HEK293 (cell line): Measurements from ENCODE around the gene MLNR.

Experiments
- CTCF ChIA-PET: fragments of 350-600 bp; formaldehyde crosslinking; extraction: SDS; loops from one replicate; lab custom pipeline; 2021; ENCODE audit warnings: antibody characterized with exemption; lab: Yijun Ruan, JAX
- POLR2A ChIA-PET: fragments of 300-600 bp; formaldehyde crosslinking; extraction: SDS; loops from one replicate; lab custom pipeline; 2020; ENCODE audit warnings: antibody characterized with exemption, inconsistent platforms; lab: Yijun Ruan, JAX
- H3K27ac ChIP-seq: fragments of 200-500 bp; sonication (Bioruptor generic); 2 replicates; pipeline ENCODE4 v1.5.1; 2014; ENCODE audit warnings: low read depth, low read length, control low read depth, inconsistent platforms; ENCODE audit errors: extremely low read depth
- H3K36me3 ChIP-seq, 2 experiments: fragments of 200-500 bp in 1 of 2; sonication (Bioruptor generic) in 1 of 2; 1 replicate in 1 of 2; 2 replicates in 1 of 2; pipeline ENCODE4 v1.5.1; 2014 to 2017; ENCODE audit warnings: inconsistent platforms in 2 of 2, low read length in 2 of 2; ENCODE audit not compliant: control insufficient read depth in 2 of 2, insufficient read depth in 1 of 2
- H3K4me1 ChIP-seq: fragments of 200-500 bp; sonication (Bioruptor generic); 2 replicates; pipeline ENCODE4 v1.5.1; 2014; ENCODE audit warnings: mild to moderate bottlenecking, low read length, inconsistent platforms; ENCODE audit not compliant: control insufficient read depth, insufficient read depth
- H3K4me3 ChIP-seq: 2 replicates; pipeline ENCODE4 v1.5.1; 2011; ENCODE audit warnings: low read depth, mild to moderate bottlenecking, control low read depth, low read length, moderate library complexity
- H3K9me3 ChIP-seq: fragments of 200-500 bp; sonication (Bioruptor generic); 2 replicates; pipeline ENCODE4 v1.5.1; 2014; ENCODE audit warnings: low read depth, low read length, inconsistent platforms; ENCODE audit not compliant: control insufficient read depth, insufficient read depth
- ATF2 ChIP-seq: fragments of 450-650 bp; formaldehyde crosslinking; IDR thresholded peaks from 2 replicates; pipeline ENCODE4 v1.5.1; 2016; ENCODE audit warnings: missing biosample characterization, missing genetic modification characterization, low read depth
- BCL11B ChIP-seq: fragments of 450-650 bp; formaldehyde crosslinking; IDR thresholded peaks from 2 replicates; pipeline ENCODE4 v1.5.1; 2016; ENCODE audit warnings: low read depth, missing biosample characterization, missing genetic modification characterization
- ELK4 ChIP-seq: IDR thresholded peaks from 2 replicates; pipeline ENCODE4 v1.6.1; 2011; ENCODE audit warnings: mild to moderate bottlenecking, low read depth, low read length, borderline replicate concordance
- KLF1 ChIP-seq: fragments of 450-650 bp; formaldehyde crosslinking; IDR thresholded peaks from 2 replicates; pipeline ENCODE4 v1.5.1; 2016; ENCODE audit warnings: missing biosample characterization, missing genetic modification characterization
- ZBTB6 ChIP-seq: fragments of 450-650 bp; formaldehyde crosslinking; IDR thresholded peaks from 2 replicates; pipeline ENCODE4 v1.5.1; 2017; ENCODE audit warnings: missing biosample characterization, missing genetic modification characterization
- ZIC2 ChIP-seq: fragments of 450-650 bp; formaldehyde crosslinking; IDR thresholded peaks from 2 replicates; pipeline ENCODE4 v1.5.1; 2016; ENCODE audit warnings: missing biosample characterization, missing genetic modification characterization
- ZNF184 ChIP-seq: fragments of 450-650 bp; IDR thresholded peaks from 2 replicates; pipeline ENCODE4 v1.5.1; 2018; ENCODE audit warnings: missing biosample characterization, mild to moderate bottlenecking, missing genetic modification characterization
- ZNF223 ChIP-seq: fragments of 450-650 bp; formaldehyde crosslinking; IDR thresholded peaks from 2 replicates; pipeline ENCODE4 v1.5.1; 2016; ENCODE audit warnings: missing biosample characterization, missing genetic modification characterization
- ZNF398 ChIP-seq: fragments of 450-650 bp; formaldehyde crosslinking; IDR thresholded peaks from 2 replicates; pipeline ENCODE4 v1.5.1; 2017; ENCODE audit warnings: missing biosample characterization, missing genetic modification characterization
- ZNF433 ChIP-seq: fragments of 450-650 bp; formaldehyde crosslinking; IDR thresholded peaks from 2 replicates; pipeline ENCODE4 v1.5.1; 2016; ENCODE audit warnings: missing biosample characterization, missing genetic modification characterization, low read depth
- ZNF561 ChIP-seq: fragments of 450-650 bp; IDR thresholded peaks from 2 replicates; pipeline ENCODE4 v1.5.1; 2018; ENCODE audit warnings: missing biosample characterization, missing genetic modification characterization, borderline replicate concordance
- ZNF585B ChIP-seq: fragments of 450-650 bp; formaldehyde crosslinking; IDR thresholded peaks from 2 replicates; pipeline ENCODE4 v1.5.1; 2016; ENCODE audit warnings: missing biosample characterization, missing genetic modification characterization
- ZNF654 ChIP-seq: fragments of 450-650 bp; formaldehyde crosslinking; IDR thresholded peaks from 2 replicates; pipeline ENCODE4 v1.5.1; 2016; ENCODE audit warnings: low read depth, missing biosample characterization, missing genetic modification characterization
- ZNF777 ChIP-seq: fragments of 450-650 bp; formaldehyde crosslinking; IDR thresholded peaks from 2 replicates; pipeline ENCODE4 v1.5.1; 2017; ENCODE audit warnings: missing biosample characterization, missing genetic modification characterization, borderline replicate concordance
- ZSCAN30 ChIP-seq: fragments of 450-650 bp; IDR thresholded peaks from 2 replicates; pipeline ENCODE4 v1.5.1; 2018; ENCODE audit warnings: missing biosample characterization, mild to moderate bottlenecking, missing genetic modification characterization, moderate library complexity
- ZSCAN5A ChIP-seq: fragments of 450-650 bp; formaldehyde crosslinking; IDR thresholded peaks from 2 replicates; pipeline ENCODE4 v1.5.1; 2016; ENCODE audit warnings: missing biosample characterization, missing genetic modification characterization

MLNR gene

GRCh38 chr13:49258089-49258796 lies 38.1 kb downstream of the MLNR start (continued):
- TF ChIP-seq ATF2 (tag by site-specific recombination) (no peak), ZSCAN5A (tag by site-specific recombination) (no peak)

- CTCF ChIA-PET: no interaction called here
- TF ChIP-seq ZNF561 (tag by site-specific recombination) (no peak), ZNF433 (no peak), KLF1 (no peak), ZNF184 (tag by site-specific recombination) (no peak), ZBTB6 (no peak), ZNF777 (tag by site-specific recombination) (no peak), ZNF585B (tag by site-specific recombination) (no peak), ZSCAN30 (tag by site-specific recombination) (no peak), ZNF223 (tag by site-specific recombination) (no peak), BCL11B (no peak), ZNF398 (tag by site-specific recombination) (no peak)
Measured at GRCh38 chr13:49259586-49259985, 39.4 kb downstream of the MLNR start.

GRCh38 chr13:49262634-49263033 lies 42.5 kb downstream of the MLNR start:
- Histone ChIP-seq H3K4me1 (no peaks in the 10 kb centered on the region), H3K27ac (no peak overlapping the region), H3K36me3 (peaks cover 7 to 29% of the 10 kb centered on the region in 2 experiments), H3K9me3 (no peaks in the 10 kb centered on the region)
- CTCF ChIA-PET: no interaction called here
- TF ChIP-seq ZIC2: no peak
- no peak for TF ChIP-seq ZNF654 (tag by site-specific recombination)
- TF ChIP-seq ELK4: no peak
- TF ChIP-seq, all 188 proteins: peak for 0
- POLR2A ChIA-PET: no interaction called here
- no peak overlapping the region for H3K4me3 ChIP-seq

More at GRCh38 chr13:49259586-49259985, 39.4 kb downstream of the MLNR start:
- no peak overlapping the region for H3K27ac ChIP-seq
- H3K4me3 ChIP-seq: no peak overlapping the region
- no peaks in the 10 kb centered on the region for H3K4me1 ChIP-seq
- peaks cover 7 to 51% of the 10 kb centered on the region in 2 experiments for H3K36me3 ChIP-seq
- no peaks in the 10 kb centered on the region for H3K9me3 ChIP-seq
- POLR2A ChIA-PET: no interaction called here
